Epithelial cell of prostate (primary cell): ENCODE data around the gene COPRS.
"Not testable (repeated sequence)": the region's sequence is repeated elsewhere in the genome, so short reads cannot be mapped to it uniquely, and the experiment has no call there.

Experiments used
- DNase-seq: peaks from one replicate; pipeline ENCODE4 v3.0.0-alpha.2; 2011; ENCODE audit warnings: low read depth, low spot score
- H3K27ac ChIP-seq: fragments of 450-650 bp; 2 replicates; pipeline ENCODE4 v1.5.1; 2017; ENCODE audit warnings: mild to moderate bottlenecking

The COPRS gene

GRCh38 chr17:31815212-31815730, 43.8 kb downstream of the COPRS start:
- no peak for DNase-seq
- no peak overlapping the region for H3K27ac ChIP-seq

- DNase-seq = no peak
- H3K27ac ChIP-seq = no peak overlapping the region
These were observed 47.9 kb downstream of the COPRS start for GRCh38 chr17:31811101-31811500.

- DNase-seq, H3K27ac ChIP-seq: not testable (repeated sequence)
These were observed 49.2 kb downstream of the COPRS start for GRCh38 chr17:31809876-31810275.

GRCh38 chr17:31808521-31809050, 50.5 kb downstream of the COPRS start:
- DNase-seq = no peak
- H3K27ac ChIP-seq = no peak overlapping the region

DNA sequence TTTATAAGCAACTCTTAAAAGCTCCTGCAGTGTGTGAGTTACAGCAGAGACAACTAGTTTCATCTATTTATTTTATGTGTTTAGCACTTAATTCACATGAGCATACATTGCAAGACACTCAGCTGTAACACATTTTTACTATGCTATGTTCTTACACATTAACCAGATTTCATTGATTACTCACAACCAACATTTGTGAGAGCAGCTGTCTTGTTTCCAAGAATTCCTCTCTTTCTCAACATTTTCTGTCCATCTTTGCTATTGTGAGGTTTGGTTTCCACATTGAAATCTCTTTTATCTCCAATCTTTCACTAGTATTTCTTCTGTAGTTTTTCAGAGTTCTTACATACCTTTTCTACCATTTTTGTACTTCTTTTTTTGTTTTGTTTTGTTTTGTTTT, 51.2 kb downstream of the COPRS start:
- H3K27ac ChIP-seq = no peak overlapping the region
- DNase-seq = no peak

- DNase-seq = no peak
- H3K27ac ChIP-seq = no peak overlapping the region
These were observed 52.1 kb downstream of the COPRS start for GRCh38 chr17:31806921-31807320.

DNA sequence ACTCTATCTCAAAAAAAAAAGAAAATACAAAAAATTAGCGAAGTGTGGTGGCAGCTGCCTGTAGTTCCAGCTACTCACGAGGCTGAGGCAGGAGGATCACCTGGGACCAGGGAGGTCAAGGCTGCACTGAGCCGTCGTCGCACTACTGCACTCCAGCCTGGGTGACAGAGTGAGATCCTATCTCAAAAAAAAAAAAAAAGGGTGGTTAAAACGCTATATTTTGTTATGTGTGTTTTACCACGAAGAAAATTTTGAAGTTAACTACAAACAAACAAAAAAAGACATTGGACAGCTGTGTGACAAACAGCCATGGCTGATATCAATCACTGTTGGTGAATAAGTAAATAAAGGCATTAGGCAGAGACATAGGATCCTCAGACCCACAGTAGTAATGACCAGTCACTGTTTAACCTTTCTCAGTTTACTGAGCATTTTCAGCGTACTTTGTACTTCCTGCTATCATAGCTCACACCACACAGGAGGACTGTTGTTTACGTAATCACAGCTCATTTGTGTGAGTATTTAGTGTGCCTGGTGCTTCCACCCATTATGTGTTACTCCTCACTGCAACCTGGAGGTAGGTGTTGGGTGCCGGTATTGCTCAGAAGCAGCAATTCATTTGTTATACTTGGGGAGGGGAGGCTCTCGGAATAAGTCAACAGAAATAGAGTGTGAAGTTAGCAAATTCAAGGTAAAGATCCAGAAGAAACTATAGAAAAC, 55.4 kb downstream of the COPRS start:
- no peak overlapping the region for H3K27ac ChIP-seq
- DNase-seq = no peak

DNA sequence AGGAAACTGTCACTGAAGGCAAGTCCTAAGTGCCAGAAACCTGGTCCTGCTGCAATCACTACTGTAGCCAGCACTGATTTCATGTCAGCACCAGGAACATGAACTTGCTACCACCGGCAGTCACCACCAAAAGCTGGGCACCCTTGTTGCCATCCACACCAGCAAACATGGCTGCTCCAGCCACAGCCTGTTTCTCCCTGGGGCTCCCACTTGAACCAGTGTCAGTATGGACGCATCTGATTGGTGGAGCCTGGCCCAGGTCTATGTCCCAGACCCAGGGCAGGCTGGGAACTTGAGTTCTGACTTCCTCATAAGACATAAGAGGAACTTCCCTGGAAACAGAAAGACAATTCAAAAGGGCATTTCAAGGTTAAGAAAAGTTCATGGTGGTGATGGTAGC, 56.5 kb downstream of the COPRS start:
- no peak overlapping the region for H3K27ac ChIP-seq
- no peak for DNase-seq
